Measurements from ENCODE around the gene REEP3.

The REEP3 gene

GRCh38 chr10:63667596-63668480, 146.6 kb downstream of the REEP3 start:
- no peak for TF ChIP-seq CTCF (IDR thresholded peaks at IDR 0.05; ENCODE audit: poor library complexity, severe bottlenecking)
- H3K4me3 ChIP-seq (ENCODE audit: severe bottlenecking) = no peak overlapping the region
- H3K36me3 ChIP-seq (ENCODE audit: low read depth) = no peaks in the 10 kb centered on the region
- H3K4me1 ChIP-seq (ENCODE audit: insufficient read depth, poor library complexity, severe bottlenecking) = peaks cover 16% of the 10 kb centered on the region
- H3K27me3 ChIP-seq (ENCODE audit: insufficient read depth, poor library complexity, severe bottlenecking) = no peaks in the 10 kb centered on the region
- DNase-seq (ENCODE audit: low spot score) (no peak), ATAC-seq (ENCODE audit: low read depth) (no peak)
- H3K27ac ChIP-seq (ENCODE audit: poor library complexity, severe bottlenecking) = no peak overlapping the region
- no peaks in the 10 kb centered on the region for H3K9me3 ChIP-seq (ENCODE audit: severe bottlenecking)

- no peak overlapping the region for H3K27ac ChIP-seq (ENCODE audit: poor library complexity, severe bottlenecking)
- no peak overlapping the region for H3K4me3 ChIP-seq (ENCODE audit: severe bottlenecking)
- ATAC-seq (ENCODE audit: low read depth) (no peak), DNase-seq (ENCODE audit: low spot score) (no peak)
- peaks cover 28% of the 10 kb centered on the region for H3K4me1 ChIP-seq (ENCODE audit: insufficient read depth, poor library complexity, severe bottlenecking)
- no peaks in the 10 kb centered on the region for H3K27me3 ChIP-seq (ENCODE audit: insufficient read depth, poor library complexity, severe bottlenecking)
- H3K9me3 ChIP-seq (ENCODE audit: severe bottlenecking) = no peaks in the 10 kb centered on the region
- no peak for TF ChIP-seq CTCF (IDR thresholded peaks at IDR 0.05; ENCODE audit: poor library complexity, severe bottlenecking)
- H3K36me3 ChIP-seq (ENCODE audit: low read depth) = no peaks in the 10 kb centered on the region
Measured at GRCh38 chr10:63670291-63670898, 149.2 kb downstream of the REEP3 start.

- DNase-seq (ENCODE audit: low spot score) = no peak
- TF ChIP-seq CTCF (IDR thresholded peaks at IDR 0.05; ENCODE audit: poor library complexity, severe bottlenecking) = no peak
- H3K4me1 ChIP-seq (ENCODE audit: insufficient read depth, poor library complexity, severe bottlenecking) = peaks cover 28% of the 10 kb centered on the region
- no peaks in the 10 kb centered on the region for H3K36me3 ChIP-seq (ENCODE audit: low read depth)
- no peak overlapping the region for H3K27ac ChIP-seq (ENCODE audit: poor library complexity, severe bottlenecking)
- H3K27me3 ChIP-seq (ENCODE audit: insufficient read depth, poor library complexity, severe bottlenecking) = no peaks in the 10 kb centered on the region
- ATAC-seq (ENCODE audit: low read depth) = no peak
- H3K4me3 ChIP-seq (ENCODE audit: severe bottlenecking) = no peak overlapping the region
- no peaks in the 10 kb centered on the region for H3K9me3 ChIP-seq (ENCODE audit: severe bottlenecking)
Measured at GRCh38 chr10:63671317-63671937, 150.2 kb downstream of the REEP3 start.

- Histone ChIP-seq H3K36me3 (ENCODE audit: low read depth) (no peaks in the 10 kb centered on the region), H3K4me1 (ENCODE audit: insufficient read depth, poor library complexity, severe bottlenecking) (peaks cover 20% of the 10 kb centered on the region), H3K4me3 (ENCODE audit: severe bottlenecking) (no peak overlapping the region), H3K27me3 (ENCODE audit: insufficient read depth, poor library complexity, severe bottlenecking) (no peaks in the 10 kb centered on the region), H3K27ac (ENCODE audit: poor library complexity, severe bottlenecking) (peak overlapping the region; percentile 41), H3K9me3 (ENCODE audit: severe bottlenecking) (no peaks in the 10 kb centered on the region)
- DNase-seq (ENCODE audit: low spot score) (no peak), ATAC-seq (ENCODE audit: low read depth) (no peak)
- TF ChIP-seq CTCF (IDR thresholded peaks at IDR 0.05; ENCODE audit: poor library complexity, severe bottlenecking) = no peak
Measured at GRCh38 chr10:63672491-63672890, 151.3 kb downstream of the REEP3 start.
